HG03520 (cell line): ENCODE results near the gene AAMP.
A peak's percentile ranks its signal among the peaks of the same experiment; 100 is the strongest.

Experiments used
- ATAC-seq: cut with Tn5 transposase; IDR thresholded peaks from one replicate; pipeline ENCODE4 v1.9.1; 2021; ENCODE audit warnings: mild to moderate bottlenecking, moderate library complexity; ENCODE audit not compliant: unreplicated experiment

The AAMP gene

DNA sequence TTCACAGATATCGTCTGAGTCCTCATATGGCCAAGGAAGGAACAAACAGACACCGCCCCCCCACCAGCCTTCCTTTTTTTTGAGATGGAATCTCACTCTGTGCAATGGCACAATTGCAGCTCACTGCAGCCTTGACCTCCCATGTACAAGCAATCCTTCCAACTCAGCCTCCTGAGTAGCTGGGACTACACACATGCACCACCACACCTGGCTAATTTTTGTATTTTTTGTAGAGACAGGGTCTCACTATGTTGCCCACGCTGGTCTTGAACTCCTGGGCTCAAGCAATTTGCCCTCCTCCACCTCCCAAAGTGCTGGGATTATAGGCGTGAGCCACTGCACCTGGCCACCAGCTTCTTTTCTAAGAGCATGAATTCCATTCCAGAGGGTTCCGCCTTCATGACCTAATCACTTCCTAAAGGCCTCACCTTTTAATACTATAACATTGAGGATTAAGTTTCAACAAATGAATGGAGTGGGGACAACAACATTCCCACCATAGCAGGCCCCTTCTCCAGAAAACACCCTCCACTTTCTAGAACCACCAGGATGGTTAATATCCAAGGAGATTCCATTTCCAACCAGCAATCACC lies 24.6 kb upstream of the AAMP start:
- no peak for ATAC-seq

DNA sequence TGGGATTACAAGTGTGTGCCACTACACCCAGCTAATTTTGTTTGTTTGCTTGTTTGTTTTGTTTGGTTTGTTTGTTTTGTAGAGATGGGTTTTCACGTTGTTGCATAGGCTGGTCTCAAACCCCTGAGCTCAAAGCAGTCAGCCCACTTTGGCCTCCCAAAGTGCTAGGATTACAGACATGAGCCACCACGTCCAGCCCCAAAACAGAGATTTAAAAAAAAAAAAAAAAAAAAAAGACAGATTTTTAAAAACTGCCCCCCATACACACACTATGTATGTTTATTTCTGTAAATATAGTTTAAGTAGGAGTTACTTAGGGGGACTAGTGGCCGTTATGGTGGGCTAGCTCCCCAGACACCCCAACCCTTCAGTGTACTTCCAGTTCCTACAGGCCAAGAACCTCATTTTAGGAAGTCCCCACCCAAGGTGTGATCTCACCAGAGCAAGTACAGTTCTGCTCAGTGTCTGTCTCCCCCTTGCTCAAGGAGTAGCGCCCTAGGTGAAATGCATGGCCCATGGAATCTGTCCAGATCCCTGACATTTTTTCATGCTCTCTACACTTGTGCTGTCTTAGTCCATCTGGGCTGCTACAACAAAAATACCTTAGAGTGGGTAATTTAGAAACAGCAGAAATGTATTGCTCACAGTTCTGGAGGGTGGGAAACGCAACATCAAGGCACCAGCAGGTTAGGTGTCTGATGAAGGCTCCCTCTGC lies 23.9 kb upstream of the AAMP start:
- ATAC-seq, result no peak

DNA sequence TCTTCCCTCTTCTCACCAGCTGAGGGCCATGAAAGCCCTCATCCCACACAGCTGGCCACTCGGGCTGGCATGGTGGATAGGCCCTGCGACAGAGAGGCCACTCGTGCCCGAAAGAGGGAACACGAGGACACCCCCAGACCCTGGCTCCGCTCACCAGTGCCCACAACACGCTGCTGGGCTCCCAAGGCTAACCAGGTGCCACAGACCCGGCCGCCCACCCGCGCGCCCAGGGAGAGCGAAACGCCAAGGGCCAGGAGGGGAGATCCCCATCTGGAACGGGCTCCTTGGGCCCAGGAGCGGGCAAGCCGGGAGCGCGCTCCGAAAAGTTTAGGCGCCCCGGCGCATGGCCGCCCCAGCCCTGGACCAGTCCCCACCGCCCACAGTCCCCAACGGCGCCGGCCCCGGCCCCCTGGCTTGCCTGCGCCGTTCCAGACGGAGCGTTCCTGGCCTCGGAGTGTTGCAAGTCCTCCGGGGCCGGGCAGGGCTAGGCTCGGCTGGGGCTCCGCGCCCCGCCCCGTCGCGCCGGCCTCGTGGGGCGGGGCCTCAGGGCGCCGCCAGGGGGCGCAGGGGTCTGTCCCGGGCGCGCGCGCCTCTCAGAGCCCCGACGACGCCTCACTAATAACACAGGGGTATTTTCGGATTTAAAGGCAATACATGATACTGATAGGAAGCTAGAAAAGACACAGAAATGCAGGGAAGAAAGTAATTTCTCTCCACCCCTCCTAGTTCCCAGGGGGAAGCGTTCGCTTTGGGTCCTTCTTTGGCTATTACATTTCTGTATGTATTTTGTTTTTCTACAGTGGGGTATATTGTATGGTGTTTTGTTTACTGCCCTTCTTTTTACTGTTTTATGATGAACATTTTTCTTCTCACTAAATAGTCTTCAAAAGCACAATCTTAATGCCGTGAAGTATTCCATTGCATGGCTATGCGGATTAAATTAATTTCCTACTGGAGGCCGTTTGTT lies 22.4 kb upstream of the AAMP start, which contains the start of gene TMBIM1:
Gene TMBIM1, minus strand, starts transcription at position 456 of the 967 bp plus-strand sequence. CDS start 10,362 bp downstream, outside the sequence.
- ATAC-seq, result peak; percentile 60

- ATAC-seq, result no peak
Observed at GRCh38 chr2:218291318-218292047, 21.5 kb upstream of the AAMP start.

DNA sequence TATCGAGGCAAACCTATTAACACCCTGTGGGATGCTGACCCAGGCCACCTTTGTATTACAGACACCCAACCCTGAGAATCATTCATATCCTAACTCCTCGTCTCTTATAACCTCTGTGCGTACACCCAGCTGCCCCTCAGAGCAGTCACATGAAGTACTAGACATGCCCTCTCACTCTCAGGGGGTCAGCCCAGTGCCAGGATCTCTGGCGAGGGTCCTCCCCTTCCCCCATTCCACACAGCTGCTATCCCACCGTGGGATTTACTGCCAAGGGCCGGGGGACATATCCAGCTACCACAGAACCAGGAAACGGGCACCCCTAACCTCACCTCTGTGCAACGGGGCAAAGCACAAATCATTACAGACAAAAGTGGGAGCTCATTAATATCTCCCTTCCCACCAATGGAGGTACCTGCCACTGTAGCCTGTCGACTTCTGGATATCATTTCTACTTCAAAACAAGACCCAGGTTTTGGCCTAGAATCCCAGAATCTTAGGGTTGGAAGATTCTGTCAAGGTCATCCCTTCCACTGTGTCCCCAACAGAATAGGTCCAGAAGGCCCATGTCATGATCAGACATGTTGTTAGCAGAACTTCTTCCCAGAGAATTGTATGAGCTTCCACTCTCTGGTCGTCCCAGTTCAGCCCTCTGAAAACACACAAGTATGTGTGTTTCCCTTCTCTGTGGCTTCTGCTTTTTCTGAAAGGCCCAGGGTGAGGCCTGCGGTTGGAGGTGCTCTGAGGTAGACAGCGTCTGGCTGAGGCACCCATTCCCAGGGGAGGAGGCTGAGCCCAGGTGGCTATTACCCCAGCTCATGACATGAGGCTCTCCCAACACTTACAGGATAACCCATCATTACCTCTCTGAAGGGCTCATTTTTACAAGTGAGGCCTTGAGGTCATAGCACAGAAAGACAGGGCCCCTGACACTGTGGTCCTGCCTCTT lies 20.7 kb upstream of the AAMP start:
- ATAC-seq, result peak; percentile 42

DNA sequence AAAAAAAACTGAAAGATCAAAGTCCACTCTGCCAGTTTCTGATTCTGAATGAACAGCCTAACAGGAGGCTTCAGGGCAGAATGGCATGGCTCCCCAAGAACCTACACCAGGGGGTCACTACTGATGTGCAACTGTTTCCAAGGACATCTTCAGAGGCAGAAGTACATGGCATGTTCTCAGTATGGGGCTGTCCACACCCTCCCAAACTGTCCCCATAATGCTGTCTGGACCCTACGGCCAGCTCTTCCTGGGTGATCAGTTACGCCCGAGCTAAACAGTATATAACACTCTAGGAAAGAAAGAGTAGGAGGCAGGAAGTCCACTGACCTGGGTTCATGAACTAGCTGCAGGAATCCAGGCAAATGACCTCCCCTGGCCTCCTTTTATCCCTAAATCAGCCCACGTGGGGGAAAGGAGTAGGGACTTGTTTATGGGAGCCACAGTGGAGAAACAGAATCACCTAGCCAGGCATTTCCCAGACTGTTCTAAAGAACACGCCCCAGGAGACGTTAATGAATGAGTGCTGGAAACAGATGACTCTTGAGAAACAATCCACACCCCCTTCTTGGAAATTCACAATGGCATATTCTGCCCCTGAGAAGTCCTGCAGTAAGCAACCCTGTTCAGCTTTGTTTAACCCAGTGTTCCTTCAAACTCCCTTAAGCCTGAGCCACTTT lies 19.8 kb upstream of the AAMP start:
- ATAC-seq, result no peak

DNA sequence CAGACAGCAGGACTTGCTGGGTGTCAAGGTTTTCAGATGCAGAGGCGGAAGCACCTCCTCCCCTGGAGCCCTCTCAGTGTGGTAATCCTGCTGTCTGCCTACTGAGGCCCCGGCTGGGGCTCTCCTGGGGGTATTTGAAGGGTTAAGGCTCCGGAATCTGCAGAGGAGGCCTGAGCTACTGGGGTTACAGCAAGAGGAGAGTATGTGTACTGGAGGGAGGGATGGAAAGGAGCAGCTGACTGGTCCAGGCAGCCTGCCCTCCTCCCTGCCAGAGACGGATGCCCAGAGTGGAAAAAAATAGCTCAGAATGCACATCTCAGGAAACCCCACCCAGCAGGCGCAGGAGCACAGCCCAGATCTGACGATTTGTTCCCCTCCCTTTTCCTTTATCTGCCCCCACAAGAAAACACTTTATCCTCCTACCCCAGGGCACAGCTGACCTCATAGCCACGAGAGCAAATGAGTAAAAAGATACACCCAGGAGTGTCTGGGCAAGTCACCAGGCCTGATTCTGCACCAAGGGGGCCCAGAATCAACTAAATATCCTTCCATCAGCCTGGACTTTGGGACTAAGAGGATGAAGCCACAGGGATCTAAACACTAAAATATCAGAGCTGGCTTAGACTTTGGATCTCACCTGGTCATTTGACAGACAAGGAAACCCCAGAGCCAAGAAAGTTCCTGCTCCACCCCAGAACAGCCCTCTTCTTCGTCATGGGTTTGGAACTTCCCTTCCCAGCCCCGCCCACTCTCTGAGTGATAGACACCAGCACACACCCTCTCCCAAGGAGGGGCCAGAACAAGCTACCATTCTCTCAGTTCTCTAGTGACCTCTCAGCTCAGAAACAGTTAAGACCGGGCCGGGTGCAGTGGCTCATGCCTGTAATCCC lies 16.9 kb upstream of the AAMP start:
- ATAC-seq, result peak; percentile 49

- no peak for ATAC-seq
Observed at GRCh38 chr2:218285604-218286003, 15.7 kb upstream of the AAMP start.

DNA sequence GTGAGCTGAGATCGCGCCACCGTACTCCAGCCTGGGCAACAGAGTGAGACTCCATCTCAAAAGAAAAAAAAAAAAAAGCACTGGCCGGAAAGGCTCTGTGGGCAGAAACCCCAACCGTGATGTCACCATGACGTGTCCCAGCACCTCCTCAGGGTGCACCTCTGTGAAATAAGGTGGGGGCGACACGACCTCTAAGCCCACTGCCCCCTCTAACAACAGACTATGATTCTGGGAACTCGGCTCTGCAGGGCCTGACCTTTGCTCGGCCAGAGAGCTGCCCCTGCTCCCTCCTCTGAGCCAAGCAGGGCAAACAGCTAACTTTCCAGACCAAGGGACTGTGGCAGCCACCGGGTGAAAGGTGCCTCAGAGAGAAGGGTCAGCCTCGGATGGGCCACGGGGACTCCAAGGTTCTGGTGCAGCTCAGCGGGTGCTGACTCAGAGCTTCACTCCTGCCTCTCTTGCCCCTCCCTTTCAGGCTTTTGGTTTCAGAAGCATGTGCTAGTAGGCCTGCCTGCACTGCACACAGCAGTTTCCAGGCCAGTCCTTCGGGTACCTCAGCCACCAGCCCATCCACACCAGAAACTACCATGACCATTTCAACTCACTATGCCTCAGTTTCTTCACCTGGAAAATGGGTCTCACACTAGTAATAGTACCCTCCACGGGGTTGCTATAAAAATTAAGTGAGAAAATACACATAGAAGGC lies 14.3 kb upstream of the AAMP start:
- peak; percentile 54 for ATAC-seq

DNA sequence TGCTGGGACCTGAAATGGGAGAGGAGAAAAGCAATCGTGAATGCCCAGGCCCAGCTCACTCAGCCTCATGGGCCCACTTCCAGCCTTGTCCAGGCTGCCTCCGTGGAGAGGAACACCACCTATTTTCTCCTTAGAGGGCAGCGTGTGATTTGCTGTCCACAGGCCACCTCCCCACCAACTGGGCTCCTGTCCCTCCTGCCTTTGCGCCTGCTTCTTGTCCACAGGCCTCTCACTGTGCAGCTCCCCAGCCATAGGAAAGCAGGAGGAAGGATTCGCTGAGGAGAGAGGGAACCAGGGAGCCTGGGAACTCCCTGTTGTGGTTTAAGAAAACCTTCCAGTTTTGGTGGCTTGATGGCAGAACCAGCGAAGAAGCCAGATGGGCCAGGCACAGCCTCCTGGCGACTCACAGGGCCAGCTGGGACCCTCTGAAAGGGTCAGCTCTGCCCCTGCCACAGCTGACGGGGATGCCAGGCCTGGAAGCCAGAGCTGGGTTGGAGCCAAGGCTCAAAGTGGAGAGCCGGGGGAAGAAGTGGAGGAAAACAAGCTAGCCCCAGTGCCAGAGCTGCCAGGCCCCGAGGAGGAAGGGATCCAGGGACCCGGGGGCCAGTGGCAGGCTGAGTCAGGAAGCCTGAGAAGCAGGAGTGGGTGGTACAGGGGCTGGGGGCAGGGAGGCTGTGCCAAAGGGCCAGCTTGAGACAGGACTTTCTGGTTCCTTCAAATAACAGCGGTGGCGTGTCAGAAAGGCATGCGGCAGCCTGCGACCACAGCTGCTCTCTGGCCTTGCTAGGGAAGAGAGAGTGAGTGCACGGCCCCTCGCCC lies 12.4 kb upstream of the AAMP start:
- no peak for ATAC-seq

DNA sequence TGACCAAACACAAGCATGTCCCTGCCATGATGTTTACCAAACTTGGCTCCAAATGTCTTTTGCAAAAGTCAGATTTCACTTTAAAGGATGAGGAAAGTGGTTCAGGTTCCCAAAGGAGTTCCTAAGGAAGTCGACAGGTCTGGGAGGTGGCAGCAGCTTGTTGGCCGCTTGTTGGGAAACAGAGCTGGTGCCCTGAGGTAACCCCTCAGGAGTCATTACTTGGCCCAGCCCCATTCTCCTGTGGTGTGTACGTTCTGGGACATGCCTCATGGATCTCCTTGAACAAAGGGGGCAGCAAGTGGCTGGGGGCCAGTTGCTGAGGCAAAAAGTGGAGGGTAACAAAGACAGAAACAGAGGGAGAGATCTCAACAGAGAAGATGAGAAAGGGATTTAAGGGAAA lies 11.5 kb upstream of the AAMP start:
- ATAC-seq, result no peak

DNA sequence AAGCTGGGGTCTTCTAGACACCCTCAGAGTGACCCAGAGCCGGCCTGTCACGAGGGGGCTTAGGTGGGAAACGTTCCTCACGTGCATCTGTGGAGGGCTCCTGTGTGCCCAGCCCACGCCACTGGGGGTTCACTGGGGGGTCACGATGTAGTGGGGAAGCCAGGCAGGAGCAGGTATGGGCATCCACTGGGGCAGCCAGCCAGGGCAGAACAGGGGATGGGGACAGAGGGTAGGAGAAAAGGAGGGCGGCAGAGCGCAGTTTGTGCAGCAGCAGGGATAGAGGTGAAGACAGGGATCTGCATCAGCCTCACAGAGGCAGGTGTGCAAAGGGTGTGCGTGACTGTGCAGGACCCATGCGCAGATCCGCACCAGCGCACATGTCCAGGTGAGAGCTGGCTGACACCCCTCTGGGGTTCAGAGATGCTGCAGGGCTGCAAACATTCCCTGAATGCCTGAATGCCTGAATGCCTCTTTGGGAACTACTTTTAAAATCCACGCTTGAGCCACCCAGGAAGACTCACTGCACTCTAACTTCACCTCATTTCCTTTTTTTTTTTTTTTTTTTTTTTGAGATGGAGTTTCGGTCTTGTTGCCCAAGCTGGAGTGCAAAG lies 10.4 kb upstream of the AAMP start:
- ATAC-seq, result no peak

- ATAC-seq, result no peak
Observed at GRCh38 chr2:218278531-218279360, 8.8 kb upstream of the AAMP start.

GRCh38 chr2:218277921-218278320 lies 8.0 kb upstream of the AAMP start:
- no peak for ATAC-seq

- no peak for ATAC-seq
Observed at GRCh38 chr2:218276986-218277755, 7.2 kb upstream of the AAMP start.
